Tibial nerve (tissue), 4 donors: ENCODE results near the gene PRSS38.

ENCODE experiments used
- CTCF ChIP-seq, 5 experiments: fragments of 200-600 bp in 3 of 5; fragments of 450-650 bp in 2 of 5; sonication (generic) in 3 of 5; IDR thresholded peaks; one replicate each; pipeline ENCODE4 v1.5.1; 2016 to 2019; ENCODE audit warnings: antibody characterized with exemption in 5 of 5, mild to moderate bottlenecking in 3 of 5, moderate library complexity in 2 of 5
- EP300 ChIP-seq, 2 donors: sonication (generic); formaldehyde crosslinking; IDR thresholded peaks; one replicate each; pipeline ENCODE4 v1.6.1; 2017; ENCODE audit warnings: antibody characterized with exemption in 2 of 2, mild to moderate bottlenecking in 1 of 2

- TF ChIP-seq CTCF (IDR thresholded peaks at IDR 0.05) (no peak), EP300 (IDR thresholded peaks at IDR 0.05) (no peak)
Measured at GRCh38 chr1:227793079-227793947, 22.2 kb upstream of the PRSS38 start.
